WTC11 (cell line): ENCODE measurements around the gene CFAP157. TPM values are rescaled to one million over a fixed set of nuclear protein-coding genes. Genes with fewer than 3 reads are reported as not detected.

ENCODE experiments used
- ATAC-seq: fragments of 200-7000 bp; cut with Tn5 transposase; 2 replicates; pipeline ENCODE4 v1.10.0; 2021; ENCODE audit warnings: mild to moderate bottlenecking, moderate library complexity
- CTCF ChIA-PET: fragments of 300-600 bp; sonication (Branson Sonifier 250); formaldehyde crosslinking; loops from one replicate; lab custom pipeline; 2021; ENCODE audit warnings: antibody characterized with exemption; lab: Charles Lee
- POLR2A ChIA-PET: fragments of 350-600 bp; sonication (Branson Sonifier 250); formaldehyde crosslinking; loops from one replicate; lab custom pipeline; 2021; ENCODE audit warnings: antibody characterized with exemption; lab: Charles Lee
- DNase-seq: peaks from one replicate; pipeline ENCODE4 v3.0.0; 2021; ENCODE audit warnings: low spot score
- H3K27ac Mint-ChIP-seq: 2 replicates; pipeline ENCODE4 v1.8.0; 2021; ENCODE audit warnings: mixed read lengths
- H3K27me3 Mint-ChIP-seq: 2 replicates; pipeline ENCODE4 v1.8.0; 2021; ENCODE audit warnings: low read depth, mild to moderate bottlenecking, moderate library complexity, mixed read lengths
- H3K36me3 Mint-ChIP-seq: 2 replicates; pipeline ENCODE4 v1.8.0; 2021; ENCODE audit warnings: mixed read lengths
- H3K4me1 Mint-ChIP-seq: 2 replicates; pipeline ENCODE4 v1.8.0; 2022; ENCODE audit warnings: mixed read lengths
- H3K4me3 Mint-ChIP-seq: 2 replicates; pipeline ENCODE4 v1.8.0; 2021; ENCODE audit warnings: mild to moderate bottlenecking, moderate library complexity, mixed read lengths
- H3K9me3 Mint-ChIP-seq: 2 replicates; pipeline ENCODE4 v1.8.0; 2021; ENCODE audit warnings: mixed read lengths
- ATF1 ChIP-seq: sonication (generic); formaldehyde crosslinking; IDR thresholded peaks from 2 replicates; pipeline ENCODE4 v1.8.1; 2023; ENCODE audit warnings: mild to moderate bottlenecking, moderate library complexity, missing genetic modification reagents
- CREM ChIP-seq: sonication (generic); formaldehyde crosslinking; IDR thresholded peaks from 2 replicates; pipeline ENCODE4 v1.8.1; 2022; ENCODE audit warnings: mild to moderate bottlenecking, missing genetic modification reagents, moderate library complexity
- EMX1 ChIP-seq: fragments of 250-450 bp; sonication (Bioruptor Pico); IDR thresholded peaks from 2 replicates; pipeline ENCODE4 v1.8.0; 2021; ENCODE audit warnings: mild to moderate bottlenecking
- ERG ChIP-seq: fragments of 250-450 bp; sonication (Bioruptor Pico); IDR thresholded peaks from 2 replicates; pipeline ENCODE4 v1.8.0; 2021; ENCODE audit warnings: mild to moderate bottlenecking
- FOXK1 ChIP-seq: sonication (generic); formaldehyde crosslinking; IDR thresholded peaks from 2 replicates; pipeline ENCODE4 v1.8.0; 2022; ENCODE audit warnings: mild to moderate bottlenecking, moderate library complexity, missing genetic modification reagents
- FOXP4 ChIP-seq: sonication (generic); formaldehyde crosslinking; IDR thresholded peaks from 2 replicates; pipeline ENCODE4 v1.8.0; 2022; ENCODE audit warnings: mild to moderate bottlenecking, missing genetic modification reagents
- MYBL2 ChIP-seq: sonication (generic); formaldehyde crosslinking; IDR thresholded peaks from 2 replicates; pipeline ENCODE4 v1.8.1; 2023; ENCODE audit warnings: mild to moderate bottlenecking, moderate library complexity, missing genetic modification reagents
- RORB ChIP-seq: fragments of 250-450 bp; sonication (Bioruptor Pico); IDR thresholded peaks from 2 replicates; pipeline ENCODE4 v1.9.0; 2021; ENCODE audit warnings: mild to moderate bottlenecking
- TCF7 ChIP-seq: sonication (generic); formaldehyde crosslinking; IDR thresholded peaks from 2 replicates; pipeline ENCODE4 v1.8.0; 2022; ENCODE audit warnings: mild to moderate bottlenecking, low read depth, missing genetic modification reagents, moderate library complexity
- USF2 ChIP-seq: sonication (generic); formaldehyde crosslinking; IDR thresholded peaks from 2 replicates; pipeline ENCODE4 v1.8.1; 2023; ENCODE audit warnings: mild to moderate bottlenecking, missing genetic modification reagents, moderate library complexity
- ZMAT4 ChIP-seq: fragments of 250-450 bp; sonication (Bioruptor Pico); IDR thresholded peaks from 2 replicates; pipeline ENCODE4 v1.9.0; 2021; ENCODE audit warnings: mild to moderate bottlenecking
- ZNF121 ChIP-seq: sonication (generic); formaldehyde crosslinking; IDR thresholded peaks from 2 replicates; pipeline ENCODE4 v1.8.0; 2023; ENCODE audit warnings: missing genetic modification reagents
- ZNF219 ChIP-seq: sonication (generic); formaldehyde crosslinking; IDR thresholded peaks from 2 replicates; pipeline ENCODE4 v1.8.0; 2023; ENCODE audit warnings: missing genetic modification reagents, mild to moderate bottlenecking, borderline replicate concordance
- ZNF263 ChIP-seq: sonication (generic); formaldehyde crosslinking; IDR thresholded peaks from 2 replicates; pipeline ENCODE4 v1.8.1; 2022; ENCODE audit warnings: low read depth, mild to moderate bottlenecking, moderate library complexity, missing genetic modification reagents
- ZNF396 ChIP-seq: fragments of 250-450 bp; sonication (Bioruptor Pico); IDR thresholded peaks from 2 replicates; pipeline ENCODE4 v1.8.0; 2021; ENCODE audit warnings: mild to moderate bottlenecking, moderate library complexity, borderline replicate concordance
- ZNF512 ChIP-seq: sonication (generic); formaldehyde crosslinking; IDR thresholded peaks from 2 replicates; pipeline ENCODE4 v1.8.1; 2022; ENCODE audit warnings: missing genetic modification reagents, borderline replicate concordance
- total RNA-seq: library from RNA; stranded (reverse); gene quantifications from 3 replicates; pipeline ENCODE4 v1.2.3, GENCODE V29; 2021
- TF ChIP-seq, protein P1 (sequence below): sonication (generic); formaldehyde crosslinking; IDR thresholded peaks from 2 replicates; pipeline ENCODE4 v1.8.0; 2023; ENCODE audit warnings: missing genetic modification reagents
- TF ChIP-seq, protein P2 (sequence below): fragments of 250-450 bp; sonication (Bioruptor Pico); conservative IDR thresholded peaks from 2 replicates; pipeline ENCODE4 v1.9.0; 2021; ENCODE audit warnings: mild to moderate bottlenecking
- TF ChIP-seq, protein P3 (sequence below): sonication (generic); formaldehyde crosslinking; IDR thresholded peaks from 2 replicates; pipeline ENCODE4 v1.8.1; 2022; ENCODE audit warnings: low read depth, missing genetic modification reagents, borderline replicate concordance

Gene CFAP157
- total RNA-seq, 1 experiment from 2014 or later = 0.22 TPM

- H3K4me3 Mint-ChIP-seq = no peak overlapping the region
- ChIA-PET CTCF (no interaction called here), POLR2A (no interaction called here)
- 0 out of 2 replicates have a peak, but pooled peaks cover 3% of the 10 kb centered on the region for H3K4me1 Mint-ChIP-seq
- DNase-seq = no peak
- TF ChIP-seq, protein P1, sequence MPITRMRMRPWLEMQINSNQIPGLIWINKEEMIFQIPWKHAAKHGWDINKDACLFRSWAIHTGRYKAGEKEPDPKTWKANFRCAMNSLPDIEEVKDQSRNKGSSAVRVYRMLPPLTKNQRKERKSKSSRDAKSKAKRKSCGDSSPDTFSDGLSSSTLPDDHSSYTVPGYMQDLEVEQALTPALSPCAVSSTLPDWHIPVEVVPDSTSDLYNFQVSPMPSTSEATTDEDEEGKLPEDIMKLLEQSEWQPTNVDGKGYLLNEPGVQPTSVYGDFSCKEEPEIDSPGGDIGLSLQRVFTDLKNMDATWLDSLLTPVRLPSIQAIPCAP (CRISPR knock-in tag) = no peak
- TF ChIP-seq ZNF512 = no peak
- no peak for TF ChIP-seq TCF7 (CRISPR knock-in tag)
- TF ChIP-seq, protein P2, sequence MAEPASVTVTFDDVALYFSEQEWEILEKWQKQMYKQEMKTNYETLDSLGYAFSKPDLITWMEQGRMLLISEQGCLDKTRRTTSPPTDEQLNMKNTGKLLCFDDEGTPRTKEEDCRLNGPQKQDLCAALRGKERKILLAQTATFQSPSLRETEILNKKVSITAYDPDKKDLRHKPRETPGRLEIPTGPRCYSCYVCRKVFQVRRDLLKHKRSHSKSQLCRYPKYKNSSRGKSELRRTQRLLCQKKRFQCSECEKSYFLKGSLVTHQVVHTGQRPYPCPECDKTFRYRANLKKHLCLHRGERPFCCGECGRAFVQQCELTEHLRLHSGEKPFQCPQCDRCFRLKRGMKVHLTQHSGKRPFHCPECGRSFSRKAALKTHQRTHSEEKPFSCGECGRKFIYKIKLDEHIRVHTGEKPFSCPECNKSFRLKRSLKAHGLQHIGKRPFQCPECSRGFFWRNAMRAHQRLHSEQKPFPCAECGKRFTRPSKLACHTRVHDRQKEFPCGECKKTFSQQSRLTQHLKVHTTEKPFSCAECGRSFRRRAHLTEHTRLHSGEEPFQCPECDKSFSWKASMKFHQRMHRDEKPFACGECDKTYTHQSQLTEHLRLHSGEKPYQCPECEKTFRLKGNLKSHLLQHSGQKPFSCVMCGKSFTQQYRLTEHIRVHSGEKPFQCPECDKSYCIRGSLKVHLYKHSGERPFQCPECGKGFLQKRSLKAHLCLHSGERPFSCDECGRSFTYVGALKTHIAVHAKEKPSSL = no peak
- no peak for TF ChIP-seq ZNF263 (CRISPR knock-in tag)
- no peak for TF ChIP-seq EMX1
- no peak for TF ChIP-seq ZNF219
- no peak for TF ChIP-seq ZNF396 (CRISPR knock-in tag)
- TF ChIP-seq FOXP4 (CRISPR knock-in tag) = no peak
- TF ChIP-seq, protein P3, sequence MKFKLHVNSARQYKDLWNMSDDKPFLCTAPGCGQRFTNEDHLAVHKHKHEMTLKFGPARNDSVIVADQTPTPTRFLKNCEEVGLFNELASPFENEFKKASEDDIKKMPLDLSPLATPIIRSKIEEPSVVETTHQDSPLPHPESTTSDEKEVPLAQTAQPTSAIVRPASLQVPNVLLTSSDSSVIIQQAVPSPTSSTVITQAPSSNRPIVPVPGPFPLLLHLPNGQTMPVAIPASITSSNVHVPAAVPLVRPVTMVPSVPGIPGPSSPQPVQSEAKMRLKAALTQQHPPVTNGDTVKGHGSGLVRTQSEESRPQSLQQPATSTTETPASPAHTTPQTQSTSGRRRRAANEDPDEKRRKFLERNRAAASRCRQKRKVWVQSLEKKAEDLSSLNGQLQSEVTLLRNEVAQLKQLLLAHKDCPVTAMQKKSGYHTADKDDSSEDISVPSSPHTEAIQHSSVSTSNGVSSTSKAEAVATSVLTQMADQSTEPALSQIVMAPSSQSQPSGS (CRISPR knock-in tag) = no peak
- peaks cover 4% of the 10 kb centered on the region for H3K27me3 Mint-ChIP-seq
- H3K36me3 Mint-ChIP-seq = no peaks in the 10 kb centered on the region
- H3K9me3 Mint-ChIP-seq = no peaks in the 10 kb centered on the region
- no peak overlapping the region for H3K27ac Mint-ChIP-seq
- no peak for ATAC-seq
These were observed 9.2 kb upstream of the CFAP157 start for GRCh38 chr9:127697575-127697974.

GRCh38 chr9:127698386-127698785, 8.4 kb upstream of the CFAP157 start:
- 0 out of 2 replicates have a peak, but pooled peaks cover 3% of the 10 kb centered on the region for H3K4me1 Mint-ChIP-seq
- no peak for DNase-seq
- ATAC-seq = no peak
- POLR2A ChIA-PET = no interaction called here
- H3K27me3 Mint-ChIP-seq = peaks cover 4% of the 10 kb centered on the region
- CTCF ChIA-PET = interaction anchor here (3.4 kb wide), 1 partner anchor 37 kb away, joined by 11 read pairs; the partner anchor contains the start of gene TOR2A
- TF ChIP-seq ZNF121 (CRISPR knock-in tag) = peak; percentile 89
- TF ChIP-seq MYBL2 (CRISPR knock-in tag) = no peak
- TF ChIP-seq ATF1 (CRISPR knock-in tag) = no peak
- TF ChIP-seq, all 79 proteins: peak for 1
- Mint-ChIP-seq H3K27ac (no peak overlapping the region), H3K36me3 (no peaks in the 10 kb centered on the region), H3K4me3 (peak overlapping the region; percentile 74), H3K9me3 (no peaks in the 10 kb centered on the region)

DNA sequence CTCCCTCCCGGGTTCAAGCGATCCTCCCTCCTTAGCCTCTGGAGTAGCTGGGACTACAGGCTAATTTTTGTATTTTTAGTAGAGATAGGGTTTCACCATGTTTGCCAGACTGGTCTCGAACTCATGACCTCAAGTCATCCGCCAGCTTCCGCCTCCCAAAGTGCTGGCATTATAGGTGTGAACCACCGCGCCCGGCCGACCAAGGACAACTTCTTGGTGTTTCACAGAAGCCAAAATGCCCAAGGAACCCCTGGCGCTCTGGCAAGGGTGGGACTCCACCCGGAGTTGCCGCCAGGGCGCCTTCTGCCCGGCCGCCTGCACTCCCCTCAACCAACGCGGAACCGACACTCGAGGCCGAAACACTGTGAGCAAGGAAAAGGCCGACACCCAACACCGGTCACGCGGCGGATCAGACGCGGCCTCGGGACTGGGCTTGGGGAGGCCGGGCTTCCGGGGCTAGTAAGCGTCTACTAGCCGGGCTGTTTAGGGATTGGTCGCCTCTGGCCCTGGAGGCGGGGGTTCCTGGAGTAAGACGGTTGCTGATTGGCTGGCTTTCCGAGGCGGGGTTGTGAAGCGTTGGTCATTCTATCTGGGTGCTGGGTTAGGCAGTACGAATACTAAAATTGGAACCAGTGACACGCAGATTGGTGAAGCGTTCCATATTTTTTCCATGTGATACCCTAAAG, 7.7 kb upstream of the CFAP157 start:
- ATAC-seq = peak; percentile 99
- CTCF ChIA-PET = interaction anchor here (1.0 to 3.4 kb wide), 2 partner anchors 9 to 36 kb away, joined by 3 to 11 read pairs; partner anchors contain the start of gene TOR2A
- Mint-ChIP-seq H3K36me3 (no peaks in the 10 kb centered on the region), H3K4me1 (0 out of 2 replicates have a peak, but pooled peaks cover 3% of the 10 kb centered on the region), H3K4me3 (peak overlapping the region; percentile 74), H3K27me3 (peaks cover 4% of the 10 kb centered on the region), H3K9me3 (no peaks in the 10 kb centered on the region), H3K27ac (peak overlapping the region; percentile 92)
- DNase-seq = peak; percentile 95
- POLR2A ChIA-PET = no interaction called here
- TF ChIP-seq USF2 (peak; percentile 59), RORB (CRISPR knock-in tag) (no peak), FOXK1 (CRISPR knock-in tag) (peak; percentile 69; the same call in 1 of the 2 replicates), ERG (CRISPR knock-in tag) (no peak), CREM (CRISPR knock-in tag) (peak; percentile 45; the same call in 1 of the 2 replicates), ZMAT4 (CRISPR knock-in tag) (no peak)
